LNCaP clone FGC (cell line): ENCODE results near the gene GFRA1.

Experiments used
- DNase-seq: peaks from one replicate; pipeline ENCODE4 v3.0.0-alpha.2; 2011; ENCODE audit warnings: low read depth
- H3K4me3 ChIP-seq: 2 replicates; pipeline ENCODE4 v1.5.1; 2011; ENCODE audit warnings: mild to moderate bottlenecking, low read depth, low read length, control low read depth
- CTCF ChIP-seq: IDR thresholded peaks from 2 replicates; pipeline ENCODE4 v1.5.1; 2012; ENCODE audit warnings: mild to moderate bottlenecking; ENCODE audit not compliant: control insufficient read depth, insufficient read depth; ENCODE audit errors: extremely low read depth

The GFRA1 gene

GRCh38 chr10:116099023-116099420 lies 174.0 kb downstream of the GFRA1 start:
- no peak overlapping the region for H3K4me3 ChIP-seq
- no peak for TF ChIP-seq CTCF
- DNase-seq, result no peak

- no peak for TF ChIP-seq CTCF
- no peak overlapping the region for H3K4me3 ChIP-seq
- DNase-seq, result no peak
Observed at GRCh38 chr10:116098411-116099022, 174.5 kb downstream of the GFRA1 start.

- no peak for DNase-seq
- TF ChIP-seq CTCF, result no peak
- no peak overlapping the region for H3K4me3 ChIP-seq
Observed at GRCh38 chr10:116097239-116097784, 175.7 kb downstream of the GFRA1 start.

GRCh38 chr10:116096526-116096925 lies 176.5 kb downstream of the GFRA1 start:
- no peak for TF ChIP-seq CTCF
- no peak overlapping the region for H3K4me3 ChIP-seq
- no peak for DNase-seq

GRCh38 chr10:116094356-116094755 lies 178.7 kb downstream of the GFRA1 start:
- no peak for TF ChIP-seq CTCF
- no peak overlapping the region for H3K4me3 ChIP-seq
- no peak for DNase-seq

- H3K4me3 ChIP-seq, result no peak overlapping the region
- no peak for TF ChIP-seq CTCF
Observed at GRCh38 chr10:116093031-116093430, 180.0 kb downstream of the GFRA1 start.

GRCh38 chr10:116088985-116089384 lies 184.0 kb downstream of the GFRA1 start:
- H3K4me3 ChIP-seq, result no peak overlapping the region
- no peak for TF ChIP-seq CTCF
- DNase-seq, result no peak

More at GRCh38 chr10:116093031-116093430, 180.0 kb downstream of the GFRA1 start:
- no peak for DNase-seq
